Astrocyte of the spinal cord (primary cell): ENCODE data around the gene DERL2.

Source experiments
- DNase-seq: peaks from one replicate; pipeline ENCODE4 v3.0.0; 2011; ENCODE audit warnings: low read depth, low spot score
- H3K4me3 ChIP-seq: 2 replicates; pipeline ENCODE4 v1.5.1; 2011; ENCODE audit warnings: low read depth, mild to moderate bottlenecking, low read length, moderate library complexity
- in situ Hi-C: cut with HindIII; loops from 2 replicates; pipeline ENCODE4 v1.10.0; 2017; ENCODE audit warnings: low sequenced_read_pairs
- TF ChIP-seq, protein P1 (sequence below): IDR thresholded peaks from 2 replicates; pipeline ENCODE4 v1.5.1; 2012; ENCODE audit warnings: low read depth, mild to moderate bottlenecking, low read length, inconsistent platforms

The DERL2 gene

DNA sequence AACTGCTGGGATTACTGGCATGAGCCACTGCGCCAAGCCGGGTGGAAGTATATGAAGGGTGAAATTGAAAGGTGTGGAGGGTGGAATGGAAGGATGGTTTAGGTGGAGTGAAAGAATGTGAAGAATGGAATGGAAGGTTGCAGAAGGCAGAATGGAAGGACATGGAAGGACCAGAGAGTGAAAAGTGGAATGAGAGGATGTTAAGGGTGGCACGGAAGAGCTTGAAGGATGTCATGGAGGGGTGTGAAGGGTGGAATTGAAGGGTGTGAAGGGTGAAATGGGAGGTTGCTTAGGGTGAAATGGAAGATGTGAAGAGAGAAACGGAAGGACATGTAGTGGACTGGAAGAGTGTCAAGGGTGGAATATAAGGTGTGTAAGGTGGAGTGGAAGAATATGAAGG is 16.6 kb upstream of the DERL2 start:
- no peak for DNase-seq
- TF ChIP-seq, protein P1, sequence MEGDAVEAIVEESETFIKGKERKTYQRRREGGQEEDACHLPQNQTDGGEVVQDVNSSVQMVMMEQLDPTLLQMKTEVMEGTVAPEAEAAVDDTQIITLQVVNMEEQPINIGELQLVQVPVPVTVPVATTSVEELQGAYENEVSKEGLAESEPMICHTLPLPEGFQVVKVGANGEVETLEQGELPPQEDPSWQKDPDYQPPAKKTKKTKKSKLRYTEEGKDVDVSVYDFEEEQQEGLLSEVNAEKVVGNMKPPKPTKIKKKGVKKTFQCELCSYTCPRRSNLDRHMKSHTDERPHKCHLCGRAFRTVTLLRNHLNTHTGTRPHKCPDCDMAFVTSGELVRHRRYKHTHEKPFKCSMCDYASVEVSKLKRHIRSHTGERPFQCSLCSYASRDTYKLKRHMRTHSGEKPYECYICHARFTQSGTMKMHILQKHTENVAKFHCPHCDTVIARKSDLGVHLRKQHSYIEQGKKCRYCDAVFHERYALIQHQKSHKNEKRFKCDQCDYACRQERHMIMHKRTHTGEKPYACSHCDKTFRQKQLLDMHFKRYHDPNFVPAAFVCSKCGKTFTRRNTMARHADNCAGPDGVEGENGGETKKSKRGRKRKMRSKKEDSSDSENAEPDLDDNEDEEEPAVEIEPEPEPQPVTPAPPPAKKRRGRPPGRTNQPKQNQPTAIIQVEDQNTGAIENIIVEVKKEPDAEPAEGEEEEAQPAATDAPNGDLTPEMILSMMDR = no peak
- in situ Hi-C loops = no loop called here
- no peak overlapping the region for H3K4me3 ChIP-seq

DNA sequence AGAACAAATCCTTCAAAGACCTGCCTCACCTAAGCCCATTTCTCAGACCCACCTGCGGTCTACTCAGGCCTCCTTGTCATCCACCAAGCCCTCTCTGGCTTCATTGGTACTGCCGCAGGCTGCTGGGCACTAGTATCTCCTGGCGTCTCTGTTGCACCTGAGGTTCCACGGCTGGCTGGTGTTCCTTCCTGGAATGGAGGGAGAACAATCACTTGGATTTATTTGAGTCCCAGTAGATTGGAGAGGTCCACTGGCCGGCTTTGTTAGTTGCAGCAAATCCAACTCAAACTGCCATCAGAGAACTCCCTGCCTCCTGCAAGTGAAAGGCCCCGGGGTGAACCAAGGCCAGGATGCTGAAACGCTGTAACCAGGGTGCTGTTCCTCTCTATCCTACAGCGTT is 15.7 kb upstream of the DERL2 start:
- H3K4me3 ChIP-seq = no peak overlapping the region
- DNase-seq = no peak
- TF ChIP-seq, protein P1 = no peak
- in situ Hi-C loops = no loop called here

DNA sequence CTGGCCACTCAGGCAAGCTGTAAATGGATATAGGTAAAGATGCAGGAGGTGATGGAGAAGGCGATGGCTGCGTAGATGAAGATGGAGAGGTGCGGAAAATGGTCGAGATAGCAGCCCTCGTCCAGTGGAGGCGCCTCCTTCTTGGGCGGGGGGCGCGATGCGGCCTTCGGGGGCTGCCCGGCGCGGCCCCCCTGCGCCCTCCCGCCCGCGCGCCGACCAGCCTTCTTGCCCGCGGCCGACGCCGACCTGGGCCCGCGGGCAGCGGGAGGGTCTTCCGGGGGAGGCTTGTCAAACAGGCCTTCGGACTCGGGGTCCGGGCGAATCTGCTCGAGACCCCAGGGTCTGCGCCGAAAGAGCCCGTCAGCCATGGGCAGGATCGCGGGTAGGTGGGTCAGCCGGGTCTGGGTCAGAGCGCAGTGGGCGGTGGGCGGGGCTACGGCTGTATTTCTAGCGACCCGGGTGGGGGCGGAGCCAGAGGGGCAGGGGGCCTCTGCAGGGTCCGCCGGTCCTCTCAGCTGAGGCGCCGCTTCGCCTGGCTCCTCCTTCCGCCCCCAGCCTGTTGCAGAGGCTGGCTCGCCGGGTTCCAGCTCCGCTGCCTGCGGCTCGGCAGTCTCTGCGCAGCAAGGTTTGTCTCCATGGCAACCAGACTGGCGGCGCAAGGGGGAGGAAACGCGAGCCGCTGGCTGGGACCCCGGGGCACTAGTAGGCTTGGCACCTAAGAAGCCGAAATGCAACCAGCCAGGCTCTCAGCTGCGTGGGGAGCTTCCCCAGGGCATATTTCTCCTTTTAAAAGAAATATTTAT is 14.8 kb upstream of the DERL2 start:
- TF ChIP-seq, protein P1 = no peak
- peak; percentile 88 for DNase-seq
- in situ Hi-C loops = no loop called here
- peak overlapping the region; percentile 72 for H3K4me3 ChIP-seq

DNA sequence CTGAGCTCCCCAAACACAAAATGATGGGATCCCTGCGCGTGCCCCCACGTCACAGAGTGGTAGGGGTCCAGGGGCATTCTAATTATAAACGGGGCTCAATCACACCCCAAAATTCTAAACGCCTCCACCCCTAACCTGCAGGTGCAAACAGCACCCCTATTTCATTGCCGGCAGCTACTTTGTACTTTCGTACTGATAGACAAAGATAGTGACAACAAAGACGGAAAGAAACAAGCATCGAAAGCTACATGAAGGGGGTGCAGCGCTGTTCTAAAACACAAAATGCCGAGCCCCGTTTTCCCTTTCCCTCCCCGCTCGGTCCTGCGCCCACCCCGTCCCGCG is 14.2 kb upstream of the DERL2 start:
- in situ Hi-C loops = no loop called here
- TF ChIP-seq, protein P1 = no peak
- peak overlapping the region; percentile 72 for H3K4me3 ChIP-seq
- DNase-seq = no peak

DNA sequence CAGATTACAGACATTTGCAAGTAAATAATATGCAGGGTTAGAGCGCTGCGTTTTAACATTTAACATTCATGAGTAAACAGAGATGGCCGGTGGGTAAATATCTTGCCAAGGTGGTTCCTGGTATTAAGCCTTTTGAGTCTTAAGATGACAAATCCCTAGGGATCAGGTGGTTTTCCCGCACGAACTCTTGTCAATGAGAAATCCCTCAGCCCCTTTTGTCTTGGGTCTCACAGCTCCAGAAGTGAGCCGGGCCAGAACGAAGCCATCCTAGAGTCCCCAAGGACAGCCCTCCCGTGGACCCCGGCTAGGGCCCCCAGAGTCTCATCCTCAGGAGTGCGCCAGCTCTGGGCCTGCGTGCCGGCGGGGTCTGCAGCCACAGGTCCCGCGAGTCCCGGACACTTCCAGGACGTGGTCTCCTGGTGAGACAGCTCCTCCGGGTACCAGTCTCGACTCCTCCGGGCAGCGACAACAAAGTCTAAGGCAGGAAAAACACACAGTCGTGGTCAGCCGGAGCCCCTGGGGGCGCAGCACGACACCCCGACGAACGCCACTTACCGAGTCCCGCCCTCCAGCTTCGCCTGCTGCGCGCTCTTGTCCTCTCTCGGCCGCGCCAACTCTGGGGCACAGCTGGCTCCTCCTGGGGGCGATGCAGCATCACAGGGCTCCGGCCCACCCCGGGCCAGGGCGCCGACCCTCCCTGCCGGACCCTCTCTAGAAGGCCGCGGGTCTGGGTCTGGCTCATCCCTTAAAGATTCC is 13.7 kb upstream of the DERL2 start:
- H3K4me3 ChIP-seq = peak overlapping the region; percentile 72
- in situ Hi-C loops = no loop called here
- TF ChIP-seq, protein P1 = no peak
- no peak for DNase-seq

DNA sequence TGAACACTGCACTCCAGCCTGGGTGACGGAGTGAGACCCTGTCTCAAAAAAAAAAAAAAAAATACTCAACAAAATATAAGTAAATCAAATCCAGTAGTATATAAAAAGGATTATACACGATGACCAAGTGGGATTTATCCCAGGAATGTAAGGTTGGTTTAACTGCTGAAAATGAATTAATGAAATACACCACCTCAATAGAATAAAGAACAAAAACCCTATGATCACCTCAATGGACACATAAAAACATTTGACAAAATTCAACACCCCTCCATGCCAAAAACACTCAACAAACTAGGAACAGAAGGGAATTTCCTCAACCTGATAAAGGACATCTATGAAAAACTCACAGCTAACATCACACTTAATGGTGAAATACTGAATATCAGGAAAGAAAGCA is 7.0 kb upstream of the DERL2 start:
- TF ChIP-seq, protein P1 = no peak
- in situ Hi-C loops = no loop called here

More for the DNA sequence above, 7.0 kb upstream of the DERL2 start:
- no peak for DNase-seq
- no peak overlapping the region for H3K4me3 ChIP-seq
